Measurements from ENCODE around the gene UBL4A.

Gene UBL4A

DNA sequence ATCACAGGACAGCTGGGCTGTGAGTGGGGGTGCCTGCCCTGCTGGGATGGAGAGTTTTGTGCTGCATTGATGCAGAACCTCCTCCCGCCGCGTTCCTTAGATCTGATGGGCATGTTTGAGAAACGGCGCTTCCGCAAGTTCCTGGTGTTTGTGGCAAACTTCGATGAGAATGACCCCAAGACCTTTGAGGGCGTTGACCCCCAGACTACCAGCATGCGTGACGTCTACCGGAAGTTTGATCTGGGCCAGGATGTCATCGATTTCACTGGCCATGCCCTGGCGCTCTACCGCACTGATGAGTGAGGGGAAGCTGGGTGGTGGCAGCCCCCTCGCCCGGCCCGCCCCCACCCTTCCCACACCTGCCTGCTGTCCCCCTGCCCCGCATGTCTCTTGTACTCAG lies 46.6 kb downstream of the UBL4A start:
- DNase-seq (no peak), ATAC-seq (ENCODE audit: insufficient read depth, low read depth) (no peak)
- Histone ChIP-seq H3K4me3 (ENCODE audit: low read depth in 1 of 2, low read length in 2 of 2) (no peak overlapping the region), H3K9me3 (ENCODE audit: insufficient read depth, low read length, severe bottlenecking) (no peaks in the 10 kb centered on the region), H2AFZ (ENCODE audit: low read depth, low read length) (no peak overlapping the region), H3K4me2 (ENCODE audit: insufficient read depth, low read length) (no peak overlapping the region), H3K9ac (ENCODE audit: low read depth, low read length) (no peak overlapping the region), H3K4me1 (ENCODE audit: insufficient read depth, low read length) (peaks cover 43% of the 10 kb centered on the region), H3K27ac (ENCODE audit: low read length) (no peak overlapping the region), H3K79me2 (ENCODE audit: insufficient read depth, low read length) (peaks cover 31% of the 10 kb centered on the region), H3K27me3 (ENCODE audit: insufficient read depth, low read length, poor library complexity) (no peaks in the 10 kb centered on the region), H4K20me1 (ENCODE audit: insufficient read depth, low read length) (peaks cover 31% of the 10 kb centered on the region), H3K36me3 (ENCODE audit: insufficient read depth, low read length) (peaks cover 56% of the 10 kb centered on the region)
- no peak for TF ChIP-seq EZH2 (IDR thresholded peaks at IDR 0.05; ENCODE audit: borderline replicate concordance, low read depth, low read length, severe bottlenecking)
- TF ChIP-seq, protein P1, sequence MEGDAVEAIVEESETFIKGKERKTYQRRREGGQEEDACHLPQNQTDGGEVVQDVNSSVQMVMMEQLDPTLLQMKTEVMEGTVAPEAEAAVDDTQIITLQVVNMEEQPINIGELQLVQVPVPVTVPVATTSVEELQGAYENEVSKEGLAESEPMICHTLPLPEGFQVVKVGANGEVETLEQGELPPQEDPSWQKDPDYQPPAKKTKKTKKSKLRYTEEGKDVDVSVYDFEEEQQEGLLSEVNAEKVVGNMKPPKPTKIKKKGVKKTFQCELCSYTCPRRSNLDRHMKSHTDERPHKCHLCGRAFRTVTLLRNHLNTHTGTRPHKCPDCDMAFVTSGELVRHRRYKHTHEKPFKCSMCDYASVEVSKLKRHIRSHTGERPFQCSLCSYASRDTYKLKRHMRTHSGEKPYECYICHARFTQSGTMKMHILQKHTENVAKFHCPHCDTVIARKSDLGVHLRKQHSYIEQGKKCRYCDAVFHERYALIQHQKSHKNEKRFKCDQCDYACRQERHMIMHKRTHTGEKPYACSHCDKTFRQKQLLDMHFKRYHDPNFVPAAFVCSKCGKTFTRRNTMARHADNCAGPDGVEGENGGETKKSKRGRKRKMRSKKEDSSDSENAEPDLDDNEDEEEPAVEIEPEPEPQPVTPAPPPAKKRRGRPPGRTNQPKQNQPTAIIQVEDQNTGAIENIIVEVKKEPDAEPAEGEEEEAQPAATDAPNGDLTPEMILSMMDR (IDR thresholded peaks at IDR 0.05; ENCODE audit: borderline replicate concordance, extremely low read depth, low read length, poor library complexity, severe bottlenecking), result no peak

- peaks cover 71% of the 10 kb centered on the region for H3K36me3 ChIP-seq (ENCODE audit: insufficient read depth, low read length)
Measured at GRCh38 chrX:154437971-154438893, 48.2 kb downstream of the UBL4A start.

GRCh38 chrX:154436983-154437752 lies 49.2 kb downstream of the UBL4A start, which contains the start of gene GDI1:
Gene GDI1 (plus strand): TSS chrX:154437154. CDS start chrX:154437255, 101 bp downstream.
- no peaks in the 10 kb centered on the region for H3K9me3 ChIP-seq (ENCODE audit: insufficient read depth, low read length, severe bottlenecking)
- H3K79me2 ChIP-seq (ENCODE audit: insufficient read depth, low read length), result peaks cover 31% of the 10 kb centered on the region
- no peaks in the 10 kb centered on the region for H3K27me3 ChIP-seq (ENCODE audit: insufficient read depth, low read length, poor library complexity)
- H3K27ac ChIP-seq (ENCODE audit: low read length), result peak within 1 kb of the TSS; percentile 74
- ATAC-seq (ENCODE audit: insufficient read depth, low read depth), result peak; percentile 57
- H3K36me3 ChIP-seq (ENCODE audit: insufficient read depth, low read length), result peaks cover 76% of the 10 kb centered on the region
- H3K9ac ChIP-seq (ENCODE audit: low read depth, low read length), result peak within 1 kb of the TSS; percentile 67
- DNase-seq, result peak; percentile 56
- H2AFZ ChIP-seq (ENCODE audit: low read depth, low read length), result peak within 1 kb of the TSS; percentile 68
- H3K4me1 ChIP-seq (ENCODE audit: insufficient read depth, low read length), result peaks cover 27% of the 10 kb centered on the region
- H3K4me3 ChIP-seq (ENCODE audit: low read depth in 1 of 2, low read length in 2 of 2), result peak within 1 kb of the TSS; percentile 33 to 73; a peak in 3 of 4 replicates
- H3K4me2 ChIP-seq (ENCODE audit: insufficient read depth, low read length), result peak within 1 kb of the TSS; percentile 91
- TF ChIP-seq, protein P1 (IDR thresholded peaks at IDR 0.05; ENCODE audit: borderline replicate concordance, extremely low read depth, low read length, poor library complexity, severe bottlenecking), result no peak
- no peak for TF ChIP-seq EZH2 (IDR thresholded peaks at IDR 0.05; ENCODE audit: borderline replicate concordance, low read depth, low read length, severe bottlenecking)
- H4K20me1 ChIP-seq (ENCODE audit: insufficient read depth, low read length), result peaks cover 28% of the 10 kb centered on the region

More at GRCh38 chrX:154437971-154438893, 48.2 kb downstream of the UBL4A start:
- peaks cover 30% of the 10 kb centered on the region for H3K4me1 ChIP-seq (ENCODE audit: insufficient read depth, low read length)
- peaks cover 31% of the 10 kb centered on the region for H3K79me2 ChIP-seq (ENCODE audit: insufficient read depth, low read length)
- no peak for DNase-seq
- peak overlapping the region; percentile 33 to 73; a peak in 3 of 4 replicates for H3K4me3 ChIP-seq (ENCODE audit: low read depth in 1 of 2, low read length in 2 of 2)
- ATAC-seq (ENCODE audit: insufficient read depth, low read depth), result no peak
- no peaks in the 10 kb centered on the region for H3K27me3 ChIP-seq (ENCODE audit: insufficient read depth, low read length, poor library complexity)
- H2AFZ ChIP-seq (ENCODE audit: low read depth, low read length), result no peak overlapping the region
- peak overlapping the region; percentile 56 for H3K27ac ChIP-seq (ENCODE audit: low read length)
- TF ChIP-seq EZH2 (IDR thresholded peaks at IDR 0.05; ENCODE audit: borderline replicate concordance, low read depth, low read length, severe bottlenecking), result no peak
- TF ChIP-seq, protein P1 (IDR thresholded peaks at IDR 0.05; ENCODE audit: borderline replicate concordance, extremely low read depth, low read length, poor library complexity, severe bottlenecking), result no peak
- peak overlapping the region; percentile 67 for H3K9ac ChIP-seq (ENCODE audit: low read depth, low read length)
- no peaks in the 10 kb centered on the region for H3K9me3 ChIP-seq (ENCODE audit: insufficient read depth, low read length, severe bottlenecking)
- H4K20me1 ChIP-seq (ENCODE audit: insufficient read depth, low read length), result peaks cover 28% of the 10 kb centered on the region
- peak overlapping the region; percentile 91 for H3K4me2 ChIP-seq (ENCODE audit: insufficient read depth, low read length)
